ENCODE data around the gene TRIM32. TPM values are rescaled to one million over a fixed set of nuclear protein-coding genes. Genes with fewer than 3 reads are reported as not detected.
A peak's percentile ranks its signal among the peaks of the same experiment; 100 is the strongest.

TRIM32 gene
- total RNA-seq, 1 donor from 2014 or later: 15.6 TPM

- peak; percentile 20 for DNase-seq (ENCODE audit: low read depth)
- no peak overlapping the region for H3K4me3 ChIP-seq (ENCODE audit: low read depth, low read length)
- TF ChIP-seq CTCF (conservative IDR thresholded peaks at IDR 0.05; ENCODE audit: low read depth, low read length): peak; percentile 84
Observed at GRCh38 chr9:116646661-116647514, 40.2 kb upstream of the TRIM32 start.

GRCh38 chr9:116647515-116647809, 39.6 kb upstream of the TRIM32 start:
- no peak overlapping the region for H3K4me3 ChIP-seq (ENCODE audit: low read depth, low read length)
- TF ChIP-seq CTCF (conservative IDR thresholded peaks at IDR 0.05; ENCODE audit: low read depth, low read length): no peak
- DNase-seq (ENCODE audit: low read depth): no peak

GRCh38 chr9:116653348-116654058, 33.6 kb upstream of the TRIM32 start:
- no peak for TF ChIP-seq CTCF (conservative IDR thresholded peaks at IDR 0.05; ENCODE audit: low read depth, low read length)
- no peak overlapping the region for H3K4me3 ChIP-seq (ENCODE audit: low read depth, low read length)
- no peak for DNase-seq (ENCODE audit: low read depth)

- DNase-seq (ENCODE audit: low read depth): no peak
- TF ChIP-seq CTCF (conservative IDR thresholded peaks at IDR 0.05; ENCODE audit: low read depth, low read length): no peak
- no peak overlapping the region for H3K4me3 ChIP-seq (ENCODE audit: low read depth, low read length)
Observed at GRCh38 chr9:116654059-116654355, 33.1 kb upstream of the TRIM32 start.

- DNase-seq (ENCODE audit: low read depth): no peak
- no peak overlapping the region for H3K4me3 ChIP-seq (ENCODE audit: low read depth, low read length)
- no peak for TF ChIP-seq CTCF (conservative IDR thresholded peaks at IDR 0.05; ENCODE audit: low read depth, low read length)
Observed at GRCh38 chr9:116656501-116656971, 30.6 kb upstream of the TRIM32 start.

- no peak for DNase-seq (ENCODE audit: low read depth)
- no peak for TF ChIP-seq CTCF (conservative IDR thresholded peaks at IDR 0.05; ENCODE audit: low read depth, low read length)
- no peak overlapping the region for H3K4me3 ChIP-seq (ENCODE audit: low read depth, low read length)
Observed at GRCh38 chr9:116656977-116657376, 30.1 kb upstream of the TRIM32 start.
